Body of pancreas (tissue), 4 donors: ENCODE data around the gene PDIK1L.

Experiments used
- POLR2A ChIP-seq, 3 donors: fragments of 450-650 bp; IDR thresholded peaks; one replicate each; pipeline ENCODE4 v1.6.1; 2016; ENCODE audit warnings: antibody characterized with exemption in 3 of 3, mild to moderate bottlenecking in 2 of 3
- TF ChIP-seq, protein P1 (sequence below), 7 experiments: fragments of 450-650 bp in 4 of 7; fragments of 200-600 bp in 3 of 7; sonication (generic) in 3 of 7; IDR thresholded peaks; one replicate each; pipeline ENCODE4 v1.5.1; 2016 to 2019; ENCODE audit warnings: antibody characterized with exemption in 7 of 7

DNA sequence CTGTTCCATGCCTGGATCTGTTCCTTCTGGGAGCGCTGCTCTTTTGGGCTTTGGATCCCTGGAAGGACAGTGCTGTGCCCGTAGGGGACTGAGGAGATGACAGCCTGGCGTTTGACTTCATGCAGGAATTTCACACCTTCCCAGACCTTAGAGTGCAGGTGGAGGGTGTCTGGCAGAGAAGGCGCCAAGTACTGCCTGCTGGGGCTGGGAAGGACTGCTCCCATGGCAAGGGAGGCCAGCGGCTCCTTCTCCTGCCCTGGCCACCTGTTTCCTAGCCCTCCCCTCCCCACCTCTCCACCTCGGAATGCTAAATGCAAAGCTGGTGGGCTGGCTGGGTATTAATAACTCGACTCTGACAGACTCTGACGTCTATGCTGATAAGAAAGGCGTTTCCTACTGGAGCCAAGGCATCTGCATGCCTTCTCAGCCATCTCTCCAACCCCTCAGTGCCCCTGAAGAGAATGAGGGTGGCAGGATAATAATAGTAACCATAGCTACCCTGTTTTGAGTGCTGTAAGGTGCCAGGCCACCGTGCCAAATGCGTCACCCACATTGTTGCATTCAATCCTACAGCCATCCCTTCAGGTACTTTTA is 17.5 kb upstream of the PDIK1L start:
- TF ChIP-seq, protein P1, sequence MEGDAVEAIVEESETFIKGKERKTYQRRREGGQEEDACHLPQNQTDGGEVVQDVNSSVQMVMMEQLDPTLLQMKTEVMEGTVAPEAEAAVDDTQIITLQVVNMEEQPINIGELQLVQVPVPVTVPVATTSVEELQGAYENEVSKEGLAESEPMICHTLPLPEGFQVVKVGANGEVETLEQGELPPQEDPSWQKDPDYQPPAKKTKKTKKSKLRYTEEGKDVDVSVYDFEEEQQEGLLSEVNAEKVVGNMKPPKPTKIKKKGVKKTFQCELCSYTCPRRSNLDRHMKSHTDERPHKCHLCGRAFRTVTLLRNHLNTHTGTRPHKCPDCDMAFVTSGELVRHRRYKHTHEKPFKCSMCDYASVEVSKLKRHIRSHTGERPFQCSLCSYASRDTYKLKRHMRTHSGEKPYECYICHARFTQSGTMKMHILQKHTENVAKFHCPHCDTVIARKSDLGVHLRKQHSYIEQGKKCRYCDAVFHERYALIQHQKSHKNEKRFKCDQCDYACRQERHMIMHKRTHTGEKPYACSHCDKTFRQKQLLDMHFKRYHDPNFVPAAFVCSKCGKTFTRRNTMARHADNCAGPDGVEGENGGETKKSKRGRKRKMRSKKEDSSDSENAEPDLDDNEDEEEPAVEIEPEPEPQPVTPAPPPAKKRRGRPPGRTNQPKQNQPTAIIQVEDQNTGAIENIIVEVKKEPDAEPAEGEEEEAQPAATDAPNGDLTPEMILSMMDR (IDR thresholded peaks at IDR 0.05) = peak in 1 of 7 experiments; percentile 4
- TF ChIP-seq POLR2A (IDR thresholded peaks at IDR 0.05) = peak in 1 of 3 donors; percentile 73
